Ovary (tissue), 9 donors: Measurements from ENCODE around the gene GALNT17. TPM values are rescaled to one million over a fixed set of nuclear protein-coding genes. Genes with fewer than 3 reads are reported as not detected.

Experiments used
- DNase-seq, 5 donors: peaks; one replicate each; pipeline ENCODE4 v3.0.0-alpha.2; 2019 to 2020
- H3K27ac ChIP-seq, 2 donors: fragments of 200-600 bp; one replicate each; pipeline versions ENCODE4 v1.5.1 to v1.8.0; 2019 to 2022
- H3K27me3 ChIP-seq: fragments of 200-600 bp; one replicate; pipeline ENCODE4 v1.8.0; 2022
- H3K36me3 ChIP-seq: fragments of 200-600 bp; sonication (generic); one replicate; pipeline ENCODE4 v1.5.1; 2019
- H3K4me1 ChIP-seq: one replicate; pipeline ENCODE4 v1.8.1; 2013; ENCODE audit warnings: mild to moderate bottlenecking, moderate library complexity; ENCODE audit not compliant: insufficient read depth
- H3K4me3 ChIP-seq: fragments of 200-600 bp; sonication (generic); one replicate; pipeline ENCODE4 v1.5.1; 2017
- H3K9me3 ChIP-seq, 2 donors: fragments of 200-600 bp in 1 of 2; sonication (generic) in 1 of 2; one replicate each; pipeline versions ENCODE4 v1.5.1 to v1.8.1; 2013 to 2019; ENCODE audit warnings: mild to moderate bottlenecking in 1 of 2, moderate library complexity in 1 of 2
- EP300 ChIP-seq: sonication (generic); formaldehyde crosslinking; IDR thresholded peaks from one replicate; pipeline ENCODE4 v1.6.1; 2017; ENCODE audit warnings: antibody characterized with exemption
- POLR2A ChIP-seq: fragments of 450-650 bp; IDR thresholded peaks from one replicate; pipeline ENCODE4 v1.6.1; 2017; ENCODE audit warnings: antibody characterized with exemption, mild to moderate bottlenecking, moderate library complexity
- WGBS, 3 donors: extraction: QIAGEN DNeasy Blood & Tissue Kit in 1 of 3; methylation state at CpG; one replicate each; pipeline versions ENCODE4 v1.1.5 to v1.1.7; 2013 to 2017; 5-methylcytosine and 5-hydroxymethylcytosine counted together
- intact Hi-C, 4 donors: fragments of 100-400 bp; cut with DNase I; formaldehyde crosslinking; loops; one replicate each; pipeline versions ENCODE4 v1.11.0 to v1.15.1; 2022 to 2023
- polyA plus RNA-seq, 2 donors: library from polyadenylated mRNA; stranded (reverse); fragments of 200-250 nt in 1 of 2; fragments of 350-450 nt in 1 of 2; fragmentation: Illumina TruSeq in 1 of 2; extraction: RNeasy Lipid Tissue Mini Kit (QIAGEN cat#74804) in 1 of 2; gene quantifications; one replicate each; pipeline ENCODE4 v1.2.3, GENCODE V29; 2013 to 2014
- total RNA-seq, 7 donors: library from RNA; depleted of rRNA in 2 of 7; stranded (reverse); fragments of >200 nt in 2 of 7; fragmentation: NEBNext Ultra II Directional in 3 of 7; extraction: Animal tissue kit (Norgen Biotek cat#: 25700) in 3 of 7; gene quantifications; one replicate each; pipeline versions ENCODE4 v1.1.0 to v1.2.4, GENCODE V29; 2016 to 2023
- TF ChIP-seq, protein P1 (sequence below), 3 donors: fragments of 450-650 bp in 2 of 3; fragments of 200-600 bp in 1 of 3; IDR thresholded peaks; one replicate each; pipeline versions ENCODE4 v1.5.1 to v1.8.0; 2016 to 2022; ENCODE audit warnings: antibody characterized with exemption in 3 of 3, mild to moderate bottlenecking in 1 of 3
- donor health status: DM: no; HTN: no; CAD: no; lungs with moderate emphysema.
- donor health status: DM: no; HTN: no; CAD: no.
- donor health status: Bipolar disorder and iron deficiency.
- donor health status: DM: yes; HTN: yes; CAD: no.
- donor health status: DM: no; HTN: no; CAD: no.
- donor health status: DM: yes; HTN: yes; CAD: no.

GALNT17 gene
- total and polyA plus RNA-seq, 9 donors, result 13.4 to 90.1 (median 57.1) TPM

DNA sequence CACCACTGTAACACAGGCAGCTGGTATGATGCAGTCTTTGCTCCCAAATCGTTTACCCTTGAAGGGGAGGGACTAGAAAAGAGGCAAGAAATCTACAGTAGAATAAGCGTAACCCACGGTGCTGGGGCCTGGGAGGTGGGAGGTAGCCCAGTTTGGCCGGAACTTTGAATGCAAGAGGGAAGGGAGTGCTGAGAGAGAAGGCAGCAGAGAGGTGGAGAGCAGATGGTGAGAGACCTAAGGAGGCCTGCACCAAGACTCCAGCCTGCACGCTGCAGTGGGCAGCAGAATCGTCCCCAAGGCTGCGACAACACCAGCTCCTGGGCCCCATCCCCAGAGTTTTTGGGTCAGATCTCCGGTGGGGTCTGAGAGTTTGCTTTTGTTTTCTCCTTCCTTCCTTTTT is 547.5 kb downstream of the GALNT17 start:
- H3K4me1 ChIP-seq, result peaks cover 4% of the 10 kb centered on the region
- WGBS, 3 donors, result 51 to 60% (median 59%) methylated on average over 8 of the region's 8 CpGs
- intact Hi-C loops, result no loop called here
- H3K4me3 ChIP-seq, result no peak overlapping the region
- H3K36me3 ChIP-seq, result no peaks in the 10 kb centered on the region
- no peak for DNase-seq
- no peaks in the 10 kb centered on the region for H3K9me3 ChIP-seq
- H3K27me3 ChIP-seq, result no peaks in the 10 kb centered on the region
- no peak for TF ChIP-seq EP300
- TF ChIP-seq, protein P1, sequence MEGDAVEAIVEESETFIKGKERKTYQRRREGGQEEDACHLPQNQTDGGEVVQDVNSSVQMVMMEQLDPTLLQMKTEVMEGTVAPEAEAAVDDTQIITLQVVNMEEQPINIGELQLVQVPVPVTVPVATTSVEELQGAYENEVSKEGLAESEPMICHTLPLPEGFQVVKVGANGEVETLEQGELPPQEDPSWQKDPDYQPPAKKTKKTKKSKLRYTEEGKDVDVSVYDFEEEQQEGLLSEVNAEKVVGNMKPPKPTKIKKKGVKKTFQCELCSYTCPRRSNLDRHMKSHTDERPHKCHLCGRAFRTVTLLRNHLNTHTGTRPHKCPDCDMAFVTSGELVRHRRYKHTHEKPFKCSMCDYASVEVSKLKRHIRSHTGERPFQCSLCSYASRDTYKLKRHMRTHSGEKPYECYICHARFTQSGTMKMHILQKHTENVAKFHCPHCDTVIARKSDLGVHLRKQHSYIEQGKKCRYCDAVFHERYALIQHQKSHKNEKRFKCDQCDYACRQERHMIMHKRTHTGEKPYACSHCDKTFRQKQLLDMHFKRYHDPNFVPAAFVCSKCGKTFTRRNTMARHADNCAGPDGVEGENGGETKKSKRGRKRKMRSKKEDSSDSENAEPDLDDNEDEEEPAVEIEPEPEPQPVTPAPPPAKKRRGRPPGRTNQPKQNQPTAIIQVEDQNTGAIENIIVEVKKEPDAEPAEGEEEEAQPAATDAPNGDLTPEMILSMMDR (IDR thresholded peaks at IDR 0.05), result no peak
- TF ChIP-seq POLR2A, result no peak
- no peak overlapping the region for H3K27ac ChIP-seq

DNA sequence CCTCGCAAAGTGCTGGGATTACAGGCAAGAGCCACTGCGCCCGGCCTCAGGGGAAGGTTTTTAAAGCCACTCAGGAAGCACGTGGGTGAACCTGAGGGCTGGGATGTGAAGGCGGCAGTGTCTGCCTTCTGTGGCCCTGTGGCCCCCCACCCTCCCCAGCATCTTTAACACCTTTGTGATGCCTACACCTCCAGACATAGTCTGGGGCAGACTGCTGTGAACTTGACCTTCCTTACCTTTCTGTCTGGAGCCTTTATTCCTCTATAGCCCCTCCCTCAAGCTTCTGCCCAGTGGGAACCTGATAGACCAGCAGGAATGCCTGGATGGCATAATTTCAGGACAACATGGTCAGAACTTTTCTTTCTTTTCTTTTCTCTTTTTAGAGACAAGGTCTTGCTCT is 550.2 kb downstream of the GALNT17 start:
- no peaks in the 10 kb centered on the region for H3K36me3 ChIP-seq
- H3K4me3 ChIP-seq, result no peak overlapping the region
- H3K9me3 ChIP-seq, result no peaks in the 10 kb centered on the region
- H3K27me3 ChIP-seq, result no peaks in the 10 kb centered on the region
- H3K4me1 ChIP-seq, result peaks cover 4% of the 10 kb centered on the region
- no peak overlapping the region for H3K27ac ChIP-seq
- DNase-seq, result no peak
- intact Hi-C loops, result no loop called here
- TF ChIP-seq POLR2A, result no peak
- TF ChIP-seq, protein P1 (IDR thresholded peaks at IDR 0.05), result no peak
- TF ChIP-seq EP300, result no peak
- 92 to 97% (median 93%) methylated on average over 5 of the region's 5 CpGs for WGBS, 3 donors

DNA sequence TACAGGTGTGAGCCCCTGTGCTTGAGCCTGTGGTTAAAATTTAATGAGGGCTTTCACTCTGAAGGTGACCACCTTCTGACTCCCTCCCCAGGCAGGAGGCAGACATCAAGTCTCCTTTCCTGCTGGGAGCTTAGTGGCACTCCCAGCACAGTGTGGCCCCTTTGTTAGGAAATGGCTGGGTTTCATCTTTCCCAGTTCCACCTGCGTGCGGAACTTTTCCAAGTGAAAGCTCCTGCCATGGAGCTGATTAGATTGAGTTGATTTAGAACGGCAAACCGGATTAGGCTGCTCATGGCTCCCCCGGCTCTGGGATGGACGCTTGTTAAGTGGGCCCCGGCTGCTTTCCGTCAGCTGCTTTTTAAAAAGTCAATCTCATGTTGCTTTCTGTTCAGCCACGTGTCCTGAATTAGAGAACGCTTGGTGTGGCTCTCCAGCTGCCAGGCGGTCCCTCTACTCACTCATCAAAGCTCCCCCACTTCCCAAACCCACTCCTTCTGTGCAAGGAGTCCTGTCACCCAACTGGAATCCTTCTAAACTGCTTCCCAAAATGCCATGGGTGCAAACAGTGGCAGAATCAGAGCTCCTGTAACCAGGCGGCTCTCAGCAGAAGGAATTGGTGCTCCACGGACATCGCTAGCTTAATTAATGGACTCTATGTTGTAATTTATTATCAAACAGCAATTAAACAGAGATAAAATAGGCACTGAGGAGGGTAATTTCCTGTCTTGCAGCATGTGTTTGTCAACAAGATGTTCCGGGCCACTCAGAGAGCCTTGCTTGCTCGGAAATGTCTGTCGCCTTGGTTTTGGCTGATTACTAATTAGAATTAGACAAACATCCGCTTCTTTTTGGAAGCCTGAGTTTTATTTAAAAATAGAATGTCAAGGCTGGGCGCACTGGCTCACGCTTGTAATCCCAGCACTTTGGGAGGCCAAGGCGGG is 551.2 kb downstream of the GALNT17 start:
- Histone ChIP-seq H3K4me1 (peaks cover 4% of the 10 kb centered on the region), H3K27ac (no peak overlapping the region), H3K27me3 (no peaks in the 10 kb centered on the region), H3K9me3 (no peaks in the 10 kb centered on the region), H3K36me3 (no peaks in the 10 kb centered on the region), H3K4me3 (no peak overlapping the region)
- 27 to 42% (median 29%) methylated on average over 21 of the region's 21 CpGs for WGBS, 3 donors
- no peak for DNase-seq
- intact Hi-C loops, result no loop called here
- TF ChIP-seq, protein P1 (IDR thresholded peaks at IDR 0.05), result no peak
- TF ChIP-seq POLR2A, result no peak

DNA sequence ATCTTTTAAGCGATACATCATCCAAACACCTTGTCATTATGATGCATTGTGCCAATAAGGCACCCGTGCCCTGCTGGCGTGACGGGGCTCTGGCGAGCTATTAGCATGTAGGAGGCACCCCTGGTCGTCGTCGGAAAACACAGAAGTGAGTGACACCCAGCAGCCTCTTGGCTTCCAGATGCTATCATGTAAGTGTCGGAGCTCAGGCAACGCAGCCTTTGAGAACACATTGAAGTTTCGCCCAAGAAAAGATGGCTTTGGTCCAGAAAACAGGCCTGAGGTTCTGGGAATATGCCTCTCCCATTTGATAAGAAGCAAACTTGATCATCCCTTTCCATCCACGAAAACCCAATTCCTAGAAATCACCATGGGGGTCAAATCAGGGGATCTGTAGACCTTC is 555.3 kb downstream of the GALNT17 start:
- intact Hi-C loops, result no loop called here
- H3K27ac ChIP-seq, result no peak overlapping the region
- 79 to 86% (median 84%) methylated on average over 12 of the region's 12 CpGs for WGBS, 3 donors
- H3K4me3 ChIP-seq, result no peak overlapping the region
- H3K36me3 ChIP-seq, result no peaks in the 10 kb centered on the region
- H3K9me3 ChIP-seq, result no peaks in the 10 kb centered on the region
- H3K27me3 ChIP-seq, result no peaks in the 10 kb centered on the region
- peaks cover 4% of the 10 kb centered on the region for H3K4me1 ChIP-seq
- TF ChIP-seq, protein P1 (IDR thresholded peaks at IDR 0.05), result no peak
- TF ChIP-seq POLR2A, result no peak
- no peak for TF ChIP-seq EP300
- no peak for DNase-seq
